Inflammatory macrophage (primary cell): ENCODE results near the gene FAM3A.

Experiments
- DNase-seq, 2 donors: peaks; one replicate each; pipeline ENCODE4 v3.0.0-alpha.2; 2020 to 2022

FAM3A gene

DNA sequence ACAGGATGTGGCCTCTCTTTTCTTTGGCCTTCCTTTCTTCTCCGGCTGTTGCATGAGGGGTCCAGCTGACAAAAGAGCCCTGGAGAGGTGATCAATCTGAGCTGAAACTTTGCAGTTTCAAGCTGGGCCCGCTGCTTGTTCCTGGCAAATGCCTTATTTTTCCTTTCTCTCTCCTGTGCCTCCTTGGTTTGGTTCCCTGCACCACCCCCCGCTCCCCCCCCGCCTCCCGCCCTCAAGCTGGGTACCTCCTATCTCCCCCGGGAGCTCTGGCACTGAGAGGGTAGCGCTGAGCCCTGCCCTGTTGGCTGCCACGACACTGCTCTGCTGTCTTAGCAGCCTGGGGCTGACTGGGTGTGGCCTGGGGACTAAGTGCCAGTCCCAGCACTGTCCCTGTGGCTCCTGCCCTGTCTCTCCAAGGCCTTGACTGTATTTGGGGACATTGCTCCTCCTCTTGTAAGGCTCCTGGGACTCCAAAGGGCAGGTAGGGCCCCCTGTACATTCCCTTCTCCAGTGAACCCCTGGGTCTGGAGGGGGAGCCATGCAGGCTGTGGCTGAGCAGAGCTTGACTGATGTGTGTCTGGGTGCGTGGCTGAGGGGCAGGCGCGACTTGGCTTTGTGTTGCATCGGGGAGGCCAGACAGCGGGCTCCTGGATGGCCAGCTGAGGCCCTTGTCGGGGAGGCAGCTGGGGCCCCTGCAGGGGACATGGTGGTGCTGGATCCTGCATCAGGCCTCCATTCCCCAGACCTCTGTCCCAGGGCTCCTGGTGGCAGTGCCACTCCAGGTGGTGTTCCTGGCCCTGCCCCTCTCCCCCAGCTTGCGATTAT lies 56.9 kb downstream of the FAM3A start:
- DNase-seq, result peak; percentile 7 to 14

DNA sequence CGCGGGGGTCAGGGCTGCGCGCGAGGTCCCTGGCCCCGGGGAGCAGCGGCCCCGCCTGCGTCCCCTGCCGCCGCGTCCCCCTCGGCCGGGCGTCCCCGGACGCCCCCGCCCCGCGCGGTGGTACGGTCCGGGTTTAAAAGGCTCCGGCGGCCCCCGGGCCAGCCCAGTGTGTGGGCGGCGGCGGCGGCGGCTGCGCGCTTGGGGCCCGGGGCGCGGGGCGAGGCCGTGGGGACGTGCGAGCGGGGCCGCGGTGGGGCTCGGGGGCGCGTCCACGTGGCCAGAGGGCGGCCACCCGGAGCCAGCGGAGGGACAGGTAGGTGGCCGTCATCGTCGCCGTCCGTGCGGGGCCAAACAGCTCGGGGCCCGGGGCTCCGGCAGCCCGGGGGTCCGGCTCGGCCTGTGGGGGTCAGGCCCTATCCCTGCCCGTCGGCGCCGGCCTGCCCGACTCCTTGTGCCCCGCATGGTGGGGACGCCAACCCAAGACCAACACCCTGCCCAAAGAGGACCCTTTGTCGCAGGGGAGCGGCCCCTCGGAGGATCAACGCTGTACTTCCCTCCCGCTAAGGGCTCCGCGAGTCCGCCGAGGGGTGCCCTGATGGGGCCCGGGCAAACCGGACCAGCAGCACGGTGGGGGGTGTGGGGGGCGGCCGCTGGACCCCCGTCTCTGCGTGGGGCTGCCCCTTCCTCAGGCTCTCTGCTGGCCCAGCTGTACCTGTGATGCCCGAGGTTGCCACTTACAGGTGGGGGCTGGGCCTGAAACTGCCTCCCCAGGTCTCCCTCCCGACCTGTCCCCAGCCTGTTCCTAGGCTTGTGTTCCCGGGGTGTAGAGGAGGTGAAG lies 57.7 kb downstream of the FAM3A start, which contains the start of gene PLXNA3:
TSS of gene PLXNA3 (plus strand) at position 166 of the 838 bp plus-strand sequence. CDS start 1,903 bp downstream, outside the sequence.
- DNase-seq, result peak; percentile 29 to 36

DNA sequence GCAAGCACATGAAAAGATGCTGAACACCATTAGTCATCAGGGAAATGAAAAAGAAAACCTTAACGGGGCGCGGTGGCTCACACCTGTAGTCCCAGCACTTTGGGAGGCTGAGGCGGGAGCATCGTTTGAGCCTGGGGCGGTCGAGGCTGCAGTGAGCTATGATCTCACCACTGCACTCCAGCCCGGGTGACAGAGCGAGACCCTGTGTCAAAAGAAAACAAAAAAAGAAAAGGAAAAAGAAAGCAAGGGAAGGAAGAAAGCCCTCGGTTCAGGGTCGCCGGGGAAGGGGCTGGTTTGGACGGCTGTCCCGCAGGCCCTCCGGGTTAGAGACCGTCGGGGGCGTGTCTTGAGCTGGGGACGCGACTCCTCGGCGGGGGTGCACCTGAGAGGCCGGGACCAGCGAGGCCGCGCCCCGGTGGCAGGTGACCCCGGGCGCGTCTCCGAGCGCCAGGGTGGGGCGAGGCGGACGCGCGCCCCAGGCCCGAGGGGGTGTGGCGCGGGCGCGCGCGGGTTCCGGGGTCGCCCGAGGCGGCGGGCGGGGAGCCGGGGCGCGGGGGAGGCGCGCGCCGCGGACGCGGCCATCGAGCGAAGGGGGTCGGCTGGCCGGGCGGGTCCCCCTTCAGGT lies 58.4 kb downstream of the FAM3A start:
- peak in 1 of 2 donors; percentile 34 for DNase-seq
